Stimulated activated CD8-positive, alpha-beta memory T cell treated with anti-CD3 and anti-CD28 coated beads, Interleukin-15, amount 100 ng/mL, for 1 hour (primary cell): ENCODE measurements around the gene MAML3.

ENCODE experiments used
- DNase-seq: peaks from one replicate; pipeline ENCODE4 v3.0.0-alpha.2; 2020; ENCODE audit warnings: low read depth

The MAML3 gene

GRCh38 chr4:139921429-139922184 is 232.4 kb downstream of the MAML3 start:
- no peak for DNase-seq

- no peak for DNase-seq
Observed at GRCh38 chr4:139920486-139921002, 233.4 kb downstream of the MAML3 start.

- no peak for DNase-seq
Observed at GRCh38 chr4:139919521-139919920, 234.5 kb downstream of the MAML3 start.

GRCh38 chr4:139919004-139919403 is 235.0 kb downstream of the MAML3 start:
- DNase-seq, result no peak

- DNase-seq, result no peak
Observed at GRCh38 chr4:139918591-139918990, 235.4 kb downstream of the MAML3 start.

- no peak for DNase-seq
Observed at GRCh38 chr4:139917896-139918295, 236.1 kb downstream of the MAML3 start.

GRCh38 chr4:139916041-139916440 is 237.9 kb downstream of the MAML3 start:
- no peak for DNase-seq

- no peak for DNase-seq
Observed at GRCh38 chr4:139915037-139915436, 238.9 kb downstream of the MAML3 start.

GRCh38 chr4:139913995-139914598 is 239.9 kb downstream of the MAML3 start:
- DNase-seq, result no peak

GRCh38 chr4:139913398-139913990 is 240.5 kb downstream of the MAML3 start:
- DNase-seq, result no peak

GRCh38 chr4:139912445-139912844 is 241.5 kb downstream of the MAML3 start:
- no peak for DNase-seq

GRCh38 chr4:139910106-139910505 is 243.9 kb downstream of the MAML3 start:
- DNase-seq, result no peak

- DNase-seq, result no peak
Observed at GRCh38 chr4:139908636-139909437, 245.1 kb downstream of the MAML3 start.

GRCh38 chr4:139907001-139907809 is 246.8 kb downstream of the MAML3 start:
- DNase-seq, result no peak

GRCh38 chr4:139905489-139905888 is 248.5 kb downstream of the MAML3 start:
- DNase-seq, result no peak

GRCh38 chr4:139904406-139904805 is 249.6 kb downstream of the MAML3 start:
- no peak for DNase-seq

GRCh38 chr4:139903845-139904244 is 250.1 kb downstream of the MAML3 start:
- DNase-seq, result no peak

- no peak for DNase-seq
Observed at GRCh38 chr4:139902321-139903320, 251.4 kb downstream of the MAML3 start.

- no peak for DNase-seq
Observed at GRCh38 chr4:139901531-139902320, 252.3 kb downstream of the MAML3 start.
